Mucosa of gallbladder (tissue), 1 donor: ENCODE measurements around the gene PDK2. TPM values are rescaled to one million over a fixed set of nuclear protein-coding genes. Genes with fewer than 3 reads are reported as not detected.

Source experiments
- DNase-seq: peaks from one replicate; pipeline ENCODE4 v3.0.0-alpha.2; 2020; ENCODE audit warnings: low spot score
- total RNA-seq: library from RNA; stranded (reverse); gene quantifications from one replicate; pipeline ENCODE4 v1.2.1, GENCODE V29; 2021
- donor health status: DM: no; HTN: no; CAD: no.

PDK2 gene
- total RNA-seq, 1 donor from 2014 or later: 64.7 TPM

DNA sequence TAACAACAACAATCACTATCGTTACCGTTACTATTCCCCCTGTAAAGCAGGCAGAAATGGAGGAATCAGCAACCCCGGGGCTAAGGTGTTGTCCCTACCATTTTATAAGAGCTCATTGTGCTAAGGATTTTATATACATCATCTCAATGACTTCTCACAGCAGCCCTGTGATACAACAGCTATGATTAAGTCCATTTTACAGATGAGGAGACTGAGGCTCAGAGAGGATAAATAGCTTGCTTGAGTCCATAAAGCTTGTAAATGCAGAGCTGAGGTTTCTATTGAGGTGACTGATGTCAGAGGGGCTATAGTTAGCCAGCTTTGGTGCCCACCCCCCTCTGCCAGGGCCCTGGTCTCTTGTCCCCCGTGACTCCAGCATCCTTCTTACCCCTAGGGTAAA, 16.7 kb upstream of the PDK2 start:
- no peak for DNase-seq

DNA sequence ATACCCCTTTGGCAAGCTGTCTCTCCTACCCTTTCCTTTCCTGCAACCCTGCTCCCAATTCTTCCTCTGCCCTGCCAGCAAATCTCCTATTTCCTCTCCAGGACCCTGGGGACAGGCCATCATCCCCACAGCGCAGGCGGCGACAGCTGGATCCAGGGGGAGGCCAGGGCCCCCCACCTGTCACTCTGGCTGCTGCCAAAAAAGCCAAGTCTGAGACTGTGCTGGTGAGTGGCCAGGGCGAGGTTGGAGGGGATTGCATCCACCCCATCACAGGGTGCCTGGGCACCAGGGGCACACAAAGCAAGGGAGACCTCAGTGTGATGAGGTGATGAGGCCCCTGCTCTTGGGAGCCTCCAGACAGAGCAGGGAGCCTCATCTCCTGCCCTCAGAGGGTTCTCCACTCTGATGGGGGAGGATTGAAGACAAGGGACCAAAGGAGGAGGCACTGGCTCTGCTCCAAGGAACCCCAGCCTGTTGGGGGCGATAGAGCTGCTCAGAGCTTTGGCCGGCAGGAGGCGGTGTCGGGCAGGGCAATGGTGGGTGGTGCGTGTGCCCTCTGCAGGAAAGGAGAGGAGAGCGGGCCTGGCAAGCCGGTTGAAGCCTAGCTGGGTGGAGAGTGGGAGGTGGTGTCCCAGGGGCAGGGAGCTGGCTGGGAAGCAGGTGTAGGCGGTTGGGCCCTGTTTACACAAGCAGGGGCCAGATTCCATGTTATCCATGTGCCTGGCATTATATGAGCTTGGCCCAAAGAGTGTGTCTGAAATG, 15.6 kb upstream of the PDK2 start:
- DNase-seq: no peak

DNA sequence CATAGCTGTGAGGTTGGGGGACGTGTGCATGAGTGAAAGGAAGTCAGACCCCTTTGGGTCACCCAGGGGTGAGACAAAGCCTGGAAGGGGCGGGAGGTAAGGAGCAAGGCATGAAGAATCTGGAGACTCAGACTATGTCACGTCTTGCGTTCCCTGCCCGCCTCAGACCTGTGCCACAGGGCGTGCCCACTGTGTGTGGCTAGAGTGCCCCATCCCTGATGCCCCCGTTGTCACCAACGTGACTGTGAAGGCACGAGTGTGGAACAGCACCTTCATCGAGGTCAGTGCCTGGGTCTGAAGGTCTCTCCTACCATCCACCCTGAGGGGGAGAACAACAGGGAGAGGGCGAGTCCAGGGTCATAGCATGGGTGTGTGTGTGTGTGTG, 15.1 kb upstream of the PDK2 start:
- no peak for DNase-seq

DNA sequence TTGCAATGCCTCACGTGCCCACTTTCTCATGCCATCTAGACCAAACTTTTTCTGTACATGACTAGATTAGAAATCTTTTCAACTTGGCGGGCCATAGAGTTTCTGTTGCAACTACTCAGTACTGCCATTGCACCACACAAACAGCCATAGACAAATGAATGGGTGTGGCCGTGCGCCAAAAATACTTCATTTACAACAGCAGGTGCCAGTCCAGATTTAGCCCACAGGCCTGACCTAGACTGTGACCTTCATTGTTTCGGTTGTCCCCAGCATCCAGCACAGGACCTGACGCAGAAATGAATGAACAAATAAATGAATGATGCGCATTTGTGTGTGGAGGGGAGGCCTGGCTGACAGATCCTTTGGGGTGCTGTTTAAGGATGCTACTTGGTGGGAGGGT, 14.3 kb upstream of the PDK2 start:
- DNase-seq: no peak

DNA sequence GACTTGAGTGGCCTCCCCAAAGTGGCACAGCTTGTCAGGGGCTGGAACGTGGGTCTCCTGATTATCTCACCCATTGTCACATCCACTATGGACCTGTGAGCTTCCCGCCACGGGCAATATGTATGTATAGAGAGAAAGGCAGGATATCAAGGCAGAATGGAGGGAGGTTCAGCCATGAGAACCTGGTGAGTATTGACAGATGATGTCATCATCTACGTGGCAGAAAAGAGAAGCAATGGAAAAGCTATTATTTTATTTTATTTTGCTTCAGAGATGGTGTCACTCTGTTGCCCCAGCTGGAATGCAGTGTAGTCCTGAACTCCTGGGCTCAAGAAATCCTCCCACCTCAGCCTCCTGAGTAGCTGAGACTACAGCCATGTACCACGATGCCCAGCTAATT, 13.4 kb upstream of the PDK2 start:
- no peak for DNase-seq

DNA sequence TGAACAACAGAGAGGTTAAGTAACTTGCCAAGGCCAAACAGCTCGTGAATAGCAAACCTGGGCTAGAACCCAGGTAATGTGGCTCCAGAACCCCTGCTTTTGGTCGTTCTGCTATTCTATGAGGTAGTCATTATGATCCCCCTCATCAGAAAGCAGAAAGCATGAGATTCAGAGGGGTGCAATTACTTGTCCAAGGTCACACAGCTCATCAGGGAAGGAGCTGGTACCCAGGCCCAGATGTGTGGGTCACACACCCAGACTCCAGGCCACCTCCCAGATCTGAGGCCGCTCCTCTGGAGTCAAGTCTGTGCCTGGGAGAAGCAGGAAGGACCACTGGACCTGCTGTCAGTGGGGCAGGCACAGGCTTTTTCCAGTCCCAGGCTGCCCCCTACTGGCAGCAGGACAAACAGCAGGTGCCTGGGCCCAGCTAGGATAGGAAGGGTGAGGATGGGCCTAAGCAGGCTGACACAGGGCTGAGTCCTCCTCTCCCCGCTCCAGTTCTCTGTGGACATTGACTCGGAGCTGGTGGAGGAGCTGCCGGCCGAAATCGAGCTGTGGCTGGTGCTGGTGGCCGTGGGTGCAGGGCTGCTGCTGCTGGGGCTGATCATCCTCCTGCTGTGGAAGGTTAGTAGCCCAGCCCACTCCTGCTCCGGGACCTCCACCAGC, 7.8 kb upstream of the PDK2 start:
- peak; percentile 65 for DNase-seq

DNA sequence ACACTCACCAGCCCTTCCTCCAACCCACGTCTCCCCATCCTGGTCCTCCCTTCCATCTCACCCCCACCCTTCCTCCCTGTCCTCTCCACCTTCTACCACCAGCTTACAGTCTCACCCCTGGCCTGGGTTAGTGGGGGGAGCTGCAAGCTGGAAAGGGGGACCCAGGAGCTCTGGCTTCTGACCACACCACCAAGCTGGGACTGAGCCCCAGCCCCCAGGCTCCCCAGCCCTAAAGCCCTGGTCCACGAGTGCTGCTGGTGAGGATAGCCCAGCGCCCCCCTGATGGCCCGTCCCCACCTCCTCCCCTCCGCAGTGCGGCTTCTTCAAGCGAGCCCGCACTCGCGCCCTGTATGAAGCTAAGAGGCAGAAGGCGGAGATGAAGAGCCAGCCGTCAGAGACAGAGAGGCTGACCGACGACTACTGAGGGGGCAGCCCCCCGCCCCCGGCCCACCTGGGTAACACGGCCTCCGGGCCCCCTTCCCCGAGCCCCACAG, 7.2 kb upstream of the PDK2 start:
- no peak for DNase-seq

DNA sequence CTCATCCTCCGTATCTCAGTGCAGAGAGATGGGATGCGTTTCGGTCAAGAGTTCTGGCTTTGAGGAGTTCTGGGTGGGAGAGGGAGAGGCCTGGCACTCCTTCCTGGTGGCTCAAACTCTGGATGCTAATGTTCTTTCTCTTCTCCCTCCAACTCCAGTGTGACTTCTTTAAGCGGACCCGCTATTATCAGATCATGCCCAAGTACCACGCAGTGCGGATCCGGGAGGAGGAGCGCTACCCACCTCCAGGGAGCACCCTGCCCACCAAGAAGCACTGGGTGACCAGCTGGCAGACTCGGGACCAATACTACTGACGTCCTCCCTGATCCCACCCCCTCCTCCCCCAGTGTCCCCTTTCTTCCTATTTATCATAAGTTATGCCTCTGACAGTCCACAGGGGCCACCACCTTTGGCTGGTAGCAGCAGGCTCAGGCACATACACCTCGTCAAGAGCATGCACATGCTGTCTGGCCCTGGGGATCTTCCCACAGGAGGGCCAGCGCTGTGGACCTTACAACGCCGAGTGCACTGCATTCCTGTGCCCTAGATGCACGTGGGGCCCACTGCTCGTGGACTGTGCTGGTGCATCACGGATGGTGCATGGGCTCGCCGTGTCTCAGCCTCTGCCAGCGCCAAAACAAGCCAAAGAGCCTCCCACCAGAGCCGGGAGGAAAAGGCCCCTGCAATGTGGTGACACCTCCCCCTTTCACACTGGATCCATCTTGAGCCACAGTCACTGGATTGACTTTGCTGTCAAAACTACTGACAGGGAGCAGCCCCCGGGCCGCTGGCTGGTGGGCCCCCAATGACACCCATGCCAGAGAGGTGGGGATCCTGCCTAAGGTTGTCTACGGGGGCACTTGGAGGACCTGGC, 6.0 kb upstream of the PDK2 start:
- DNase-seq: no peak

DNA sequence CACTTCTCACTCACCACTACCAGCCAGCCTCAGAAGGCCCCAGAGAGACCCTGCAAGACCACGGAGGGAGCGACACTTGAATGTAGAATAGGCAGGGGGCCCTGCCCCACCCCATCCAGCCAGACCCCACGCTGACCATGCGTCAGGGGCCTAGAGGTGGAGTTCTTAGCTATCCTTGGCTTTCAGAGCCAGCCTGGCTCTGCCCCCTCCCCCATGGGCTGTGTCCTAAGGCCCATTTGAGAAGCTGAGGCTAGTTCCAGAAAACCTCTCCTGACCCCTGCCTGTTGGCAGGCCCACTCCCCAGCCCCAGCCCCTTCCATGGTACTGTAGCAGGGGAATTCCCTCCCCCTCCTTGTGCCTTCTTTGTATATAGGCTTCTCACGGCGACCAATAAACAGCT, 5.1 kb upstream of the PDK2 start:
- no peak for DNase-seq

DNA sequence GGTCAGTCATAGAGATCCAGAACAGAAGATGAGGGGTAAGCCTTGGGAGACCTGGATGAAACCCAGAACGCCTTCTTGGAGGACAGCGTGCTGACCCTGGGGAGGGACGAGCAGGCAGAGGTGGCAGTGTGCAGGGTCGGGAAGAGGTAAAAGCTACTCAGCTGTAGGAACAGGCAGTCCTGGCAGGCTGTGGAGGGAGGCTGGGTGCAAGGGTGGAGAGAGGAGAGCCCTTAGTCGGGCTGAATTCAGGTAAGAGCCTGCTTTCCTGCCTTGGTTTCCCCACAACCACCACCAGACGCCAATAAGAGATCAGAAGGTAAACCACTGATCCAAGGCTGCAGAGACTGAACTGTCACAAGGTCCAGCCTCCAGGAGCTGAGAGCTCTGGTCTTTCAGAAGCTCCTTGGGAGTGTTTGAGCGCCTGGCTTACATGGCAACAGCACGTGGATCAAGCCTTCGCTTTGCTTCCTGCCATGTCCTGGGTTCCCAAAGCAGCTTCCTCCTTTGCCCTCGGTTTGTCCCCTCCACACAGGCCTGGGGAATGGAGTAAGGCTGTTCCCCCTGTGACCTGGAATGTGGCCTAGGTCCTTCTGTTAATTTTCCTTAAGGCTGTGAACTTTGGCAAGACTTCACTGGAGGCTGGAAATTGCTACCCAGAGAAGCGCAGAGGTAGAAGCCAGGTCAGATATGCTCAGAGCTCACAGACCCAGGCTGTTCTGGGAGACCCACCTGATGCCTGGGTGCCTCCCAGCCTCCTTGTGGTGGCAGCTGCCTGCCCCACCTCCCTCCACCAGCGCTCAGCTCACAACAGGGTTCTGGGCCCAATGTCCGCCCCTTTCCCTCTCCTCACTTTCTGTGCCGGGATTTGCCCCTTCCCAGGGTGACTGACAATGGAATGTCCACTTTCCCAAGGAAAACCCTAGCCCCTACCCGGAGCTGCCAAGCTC, 3.9 kb upstream of the PDK2 start:
- no peak for DNase-seq

DNA sequence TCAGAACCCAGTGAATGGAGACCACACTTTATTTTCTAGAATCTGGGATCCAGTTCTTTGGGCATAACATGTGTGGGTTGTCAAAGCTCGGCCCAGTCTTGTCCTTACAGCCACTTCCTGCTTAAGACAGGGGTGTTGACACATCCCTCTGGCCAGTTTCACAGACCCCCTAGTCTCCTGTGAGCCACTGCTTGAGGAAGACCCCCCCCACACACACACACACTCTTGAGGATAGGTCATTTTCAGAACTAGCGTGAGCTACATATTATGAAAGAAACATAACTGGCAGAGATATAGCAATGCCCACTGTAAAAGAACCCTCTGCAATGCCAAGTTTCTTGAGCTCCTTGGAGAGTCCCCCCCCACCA, 3.2 kb upstream of the PDK2 start:
- no peak for DNase-seq

DNA sequence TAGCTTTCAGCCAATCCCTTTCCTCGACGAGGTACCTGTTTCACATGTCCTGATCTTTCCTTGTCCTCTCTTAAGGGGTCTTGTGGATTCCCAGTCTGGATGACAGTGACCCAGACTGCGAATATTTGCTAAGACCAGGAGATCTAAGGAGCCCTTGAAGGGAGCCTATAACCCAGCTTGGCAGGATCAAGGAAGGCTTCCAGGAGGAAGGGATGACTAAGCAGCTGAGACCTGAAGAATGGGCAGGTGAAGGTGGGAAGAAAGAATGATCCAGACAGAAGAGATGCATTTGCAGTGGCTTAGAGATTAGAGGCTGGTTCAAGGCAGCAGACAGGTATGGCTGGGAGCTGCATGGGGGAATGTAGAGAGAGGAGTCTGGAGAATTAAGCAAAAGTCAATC, 1.9 kb upstream of the PDK2 start:
- DNase-seq: no peak

DNA sequence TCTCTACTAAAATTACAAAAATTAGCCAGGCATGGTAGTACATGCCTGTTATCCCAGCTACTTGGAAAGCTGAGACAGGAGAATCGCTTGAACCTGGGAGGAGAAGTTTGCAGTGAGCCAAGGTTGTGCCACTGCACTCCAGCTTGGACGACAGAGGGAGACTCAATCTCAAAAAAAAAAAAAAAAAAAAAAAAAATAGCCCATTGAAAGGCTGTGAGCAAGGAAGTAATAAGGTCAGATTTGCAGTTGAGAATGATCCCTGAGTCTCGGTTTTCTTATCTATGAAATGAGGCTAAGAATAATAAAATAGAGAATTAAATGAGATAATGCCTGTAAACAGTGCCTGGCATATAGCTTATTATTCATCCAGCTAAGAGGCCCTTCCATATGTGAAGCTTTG, 1.3 kb upstream of the PDK2 start:
- DNase-seq: no peak

DNA sequence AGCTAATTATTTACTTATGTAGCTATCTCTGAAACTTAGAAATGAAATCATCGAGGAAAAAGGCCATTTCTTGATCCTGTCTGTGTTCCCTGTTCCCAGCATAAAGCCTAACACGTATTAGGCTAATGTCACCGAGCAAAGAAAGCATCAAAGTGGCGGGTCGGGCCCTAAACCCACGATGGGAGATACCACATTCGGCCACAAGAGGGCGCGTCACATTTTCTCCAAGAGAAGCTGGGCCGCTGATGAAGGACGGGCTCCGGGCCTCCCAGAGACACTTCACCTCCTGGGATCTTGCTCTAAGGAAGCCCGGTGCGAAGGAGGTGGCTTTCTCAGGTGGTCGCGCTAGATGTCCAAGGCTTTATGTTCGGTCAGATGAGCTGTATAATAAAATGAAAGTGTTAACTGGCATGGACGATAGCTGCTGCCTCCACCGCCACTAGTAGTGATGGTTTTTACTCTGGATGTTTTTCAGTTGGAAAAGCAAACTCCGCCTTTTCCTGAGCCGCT, 853 bp upstream of the PDK2 start:
- DNase-seq: peak; percentile 93

DNA sequence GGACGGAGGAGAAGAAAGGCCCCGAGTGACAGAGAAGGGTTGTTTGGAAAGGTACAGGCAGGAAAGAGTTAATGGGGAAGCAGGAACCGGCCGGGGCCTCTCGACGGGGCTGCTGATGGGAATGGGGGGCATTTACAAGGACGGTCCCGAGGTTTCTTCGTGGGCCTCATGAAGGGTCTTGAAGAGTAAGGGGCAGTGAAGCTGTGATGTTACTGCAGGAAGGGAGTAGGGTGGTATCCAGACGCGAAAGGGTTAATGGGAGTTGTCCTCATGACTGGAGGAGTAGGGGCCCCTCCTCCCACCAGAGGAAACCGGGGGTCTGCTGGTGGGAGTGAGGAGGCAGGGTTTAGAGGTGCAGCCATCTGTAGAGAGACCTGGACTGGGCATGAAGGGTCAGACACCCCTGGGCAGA, 481 bp downstream of the PDK2 start:
- no peak for DNase-seq

DNA sequence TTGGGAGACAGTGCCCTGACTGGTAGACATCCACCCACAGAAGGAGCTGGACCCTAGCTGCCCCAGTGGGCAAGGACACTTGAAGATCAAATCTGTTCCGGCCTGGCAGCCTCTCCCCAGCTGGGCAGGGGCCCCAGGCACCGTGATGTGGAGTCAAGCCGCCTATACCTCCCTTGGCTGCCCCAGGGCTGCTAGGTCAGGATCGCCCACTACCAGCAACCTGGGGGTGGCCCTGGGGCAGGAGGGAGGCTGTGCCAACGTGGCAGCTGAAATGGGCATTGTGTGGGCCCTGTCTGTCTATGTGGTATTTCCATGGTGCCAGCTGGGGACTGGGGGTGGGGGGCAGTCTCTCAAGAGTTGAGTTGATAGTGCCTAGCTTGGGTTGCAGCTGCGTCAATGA, 941 bp downstream of the PDK2 start:
- DNase-seq: no peak

DNA sequence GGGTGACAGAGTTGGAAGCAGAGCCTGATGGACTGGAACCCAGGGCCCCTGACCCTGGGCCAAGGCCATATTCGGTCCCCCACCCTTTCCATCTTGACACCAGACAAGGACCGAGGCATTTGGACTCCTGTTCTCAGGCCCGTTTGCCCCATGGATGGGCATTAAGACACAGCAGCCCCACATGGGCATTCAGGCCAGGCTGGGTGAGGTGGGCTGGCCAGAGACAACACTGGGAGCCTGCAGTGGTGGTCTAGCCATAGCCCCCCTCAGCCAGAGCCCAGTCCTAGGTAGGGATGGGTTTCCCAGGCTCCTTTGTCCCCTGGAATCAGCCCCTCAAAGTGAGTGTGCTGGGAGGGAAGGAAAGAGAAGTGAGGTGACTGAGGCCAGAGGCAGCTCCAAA, 1.6 kb downstream of the PDK2 start:
- no peak for DNase-seq

DNA sequence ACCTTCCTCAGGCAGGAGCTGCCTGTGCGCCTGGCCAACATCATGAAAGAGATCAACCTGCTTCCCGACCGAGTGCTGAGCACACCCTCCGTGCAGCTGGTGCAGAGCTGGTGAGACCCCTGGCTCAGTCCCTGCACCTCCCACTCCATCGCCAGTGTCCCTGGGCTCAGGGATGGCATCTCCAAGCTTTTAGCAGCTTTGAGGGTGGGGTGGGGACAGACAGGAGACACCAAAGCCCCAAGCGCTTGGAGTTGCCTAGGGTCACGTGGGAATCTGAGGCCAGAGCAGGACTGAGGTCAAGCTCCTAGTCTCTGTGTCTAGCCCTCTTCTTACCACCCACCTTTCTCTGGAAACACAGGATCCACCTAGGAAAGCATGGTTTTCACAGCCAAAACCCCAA, 2.3 kb downstream of the PDK2 start:
- DNase-seq: no peak

DNA sequence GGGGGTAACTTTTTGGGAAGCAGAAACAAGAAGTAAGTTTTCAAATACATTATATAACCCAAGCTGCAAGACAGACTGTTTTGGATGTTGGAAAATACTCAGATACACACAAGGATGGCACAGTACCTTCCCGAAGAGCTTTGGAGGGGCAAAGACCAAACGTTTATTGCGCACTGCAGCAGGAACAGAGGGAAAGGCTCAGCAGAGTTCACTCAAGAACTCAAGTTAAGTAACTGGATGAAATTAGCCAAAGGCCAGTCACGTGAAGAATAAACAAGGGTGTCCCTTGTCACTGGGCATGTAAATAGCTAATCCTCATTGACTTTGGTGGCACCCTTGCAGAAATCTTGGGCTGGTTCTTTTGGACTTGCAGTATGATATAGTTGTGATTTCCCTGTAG, 2.8 kb downstream of the PDK2 start:
- no peak for DNase-seq

DNA sequence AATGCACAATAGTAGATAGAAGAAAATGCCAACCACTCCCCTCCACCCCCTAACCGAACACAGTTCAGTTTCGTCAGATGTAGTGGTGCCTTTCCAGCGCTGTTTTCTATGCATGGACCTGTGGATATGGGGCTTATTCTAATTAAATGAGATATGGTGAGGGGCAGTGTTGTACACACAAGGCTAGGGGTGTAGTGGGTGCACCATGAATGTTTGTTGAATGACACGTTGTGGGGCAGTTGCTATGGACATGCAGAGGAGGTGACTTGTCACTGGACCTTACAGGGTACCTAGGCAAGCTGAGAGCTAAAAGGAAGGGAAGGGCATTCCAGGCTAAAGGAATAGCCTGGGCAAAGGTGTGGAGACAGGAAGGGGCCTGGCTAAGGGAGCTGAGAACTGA, 3.4 kb downstream of the PDK2 start:
- DNase-seq: no peak

DNA sequence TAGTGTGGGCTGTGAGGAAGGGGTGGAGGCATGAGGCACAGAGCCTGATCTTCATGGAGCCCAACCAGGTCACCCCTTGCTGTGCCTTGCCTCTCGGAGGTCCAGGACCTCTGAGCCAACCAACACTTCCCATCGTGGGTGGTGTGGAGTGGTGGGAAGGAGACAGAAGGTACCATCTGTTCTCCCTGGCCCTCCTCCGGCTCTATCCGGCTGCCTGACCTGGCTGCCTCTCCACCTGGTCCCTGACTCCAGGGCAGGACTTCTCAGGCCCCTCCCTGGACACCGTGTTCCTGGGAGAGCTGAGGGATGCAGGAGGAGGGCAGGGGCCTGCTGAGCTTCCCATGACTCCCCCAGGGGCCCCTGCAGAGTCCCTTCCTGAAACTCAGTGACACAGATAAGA, 3.9 kb downstream of the PDK2 start:
- DNase-seq: no peak
